EL (cell line): ENCODE results near the gene SKAP1.

ENCODE experiments used
- DNase-seq: peaks from one replicate; pipeline ENCODE4 v3.0.0-alpha.2; 2016

Gene SKAP1

DNA sequence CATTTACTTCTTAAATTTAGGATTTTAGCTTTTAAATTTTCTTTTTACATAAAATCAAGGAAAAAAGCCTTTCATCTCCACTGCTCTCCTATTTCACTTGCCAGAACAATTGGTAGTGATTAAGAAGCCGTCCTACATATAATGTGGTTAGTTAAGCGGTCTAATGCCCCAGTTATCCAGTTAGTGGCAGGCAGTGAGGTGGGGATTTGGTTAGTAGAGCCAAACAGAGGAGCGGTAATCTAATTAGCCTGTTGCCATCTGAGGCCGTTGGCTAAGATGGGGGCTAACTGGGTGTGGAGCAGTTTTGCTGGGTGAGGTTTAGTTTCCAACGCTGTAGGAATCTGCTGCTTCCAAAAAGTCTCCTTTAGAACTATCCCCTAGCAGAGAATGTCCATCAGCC, 300.0 kb downstream of the SKAP1 start:
- DNase-seq: no peak

DNA sequence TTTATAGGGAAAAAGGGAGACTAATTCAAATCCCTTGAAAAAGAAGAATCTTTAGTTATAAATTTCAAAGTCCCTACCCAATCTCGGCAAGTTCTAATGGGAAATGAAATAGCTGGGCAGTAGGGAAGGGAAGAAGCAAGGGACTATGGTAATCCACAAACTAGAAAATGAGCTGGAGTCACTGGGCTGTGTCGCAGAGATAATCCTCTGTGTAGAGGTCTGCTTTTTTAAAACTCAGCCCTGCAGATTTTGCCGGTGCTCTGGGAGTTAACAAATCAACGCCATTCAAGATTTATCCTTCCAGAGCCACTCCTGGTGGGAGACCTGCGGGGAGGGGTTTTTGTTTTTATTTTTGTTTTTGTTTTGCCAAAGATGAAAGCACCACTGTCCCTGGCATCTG, 301.6 kb downstream of the SKAP1 start:
- DNase-seq: no peak

GRCh38 chr17:48127371-48128051, 302.5 kb downstream of the SKAP1 start:
- DNase-seq: peak; percentile 73

DNA sequence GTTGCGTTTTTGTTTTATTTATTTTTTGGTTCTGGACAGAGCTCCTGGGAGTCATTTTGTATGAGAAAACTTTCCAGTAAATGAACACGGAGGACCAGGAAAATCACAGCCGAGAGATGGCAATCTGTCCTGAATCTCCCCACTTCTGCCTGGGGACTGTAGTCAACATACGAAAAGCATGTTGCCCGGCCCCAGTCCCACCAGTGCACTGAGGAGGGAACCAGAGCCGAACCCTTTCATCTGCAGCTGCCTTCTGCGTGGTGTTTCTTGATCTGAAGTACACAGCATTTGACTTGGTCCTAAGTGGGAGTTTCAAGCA, 303.5 kb downstream of the SKAP1 start:
- no peak for DNase-seq

DNA sequence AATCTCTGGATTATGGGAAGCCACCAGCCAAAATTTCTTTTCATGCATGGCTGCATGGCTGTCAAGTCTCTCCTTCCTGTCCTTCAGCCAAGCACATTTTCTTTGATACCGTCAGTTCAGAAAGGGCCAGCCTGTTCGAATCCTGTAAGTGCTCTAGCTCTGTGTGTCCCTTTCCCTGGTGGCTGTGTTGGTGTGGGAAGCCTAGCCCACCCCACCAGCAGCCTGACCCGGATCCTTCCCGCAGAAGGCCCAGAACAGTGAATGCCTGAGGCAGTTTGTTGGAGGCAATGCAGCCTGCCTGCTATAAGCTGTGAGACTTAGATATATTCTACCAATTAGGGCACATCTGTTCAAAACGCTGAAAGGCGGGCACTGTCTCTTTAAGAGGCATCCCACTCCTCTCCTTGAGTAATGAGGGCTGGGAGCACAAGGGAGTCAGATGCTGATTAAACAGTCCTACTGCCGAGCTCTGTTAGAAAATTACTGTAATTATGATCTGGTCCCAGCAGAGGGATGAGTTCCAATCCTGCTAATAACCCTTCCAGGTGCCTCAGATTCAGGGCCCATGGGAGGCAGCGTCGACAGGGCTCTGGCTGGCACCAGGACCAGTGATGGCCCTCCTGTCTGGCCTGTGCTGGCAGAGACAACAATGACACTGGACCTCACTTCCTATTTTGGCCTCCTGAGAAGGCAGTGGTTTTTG, 304.0 kb downstream of the SKAP1 start:
- no peak for DNase-seq

DNA sequence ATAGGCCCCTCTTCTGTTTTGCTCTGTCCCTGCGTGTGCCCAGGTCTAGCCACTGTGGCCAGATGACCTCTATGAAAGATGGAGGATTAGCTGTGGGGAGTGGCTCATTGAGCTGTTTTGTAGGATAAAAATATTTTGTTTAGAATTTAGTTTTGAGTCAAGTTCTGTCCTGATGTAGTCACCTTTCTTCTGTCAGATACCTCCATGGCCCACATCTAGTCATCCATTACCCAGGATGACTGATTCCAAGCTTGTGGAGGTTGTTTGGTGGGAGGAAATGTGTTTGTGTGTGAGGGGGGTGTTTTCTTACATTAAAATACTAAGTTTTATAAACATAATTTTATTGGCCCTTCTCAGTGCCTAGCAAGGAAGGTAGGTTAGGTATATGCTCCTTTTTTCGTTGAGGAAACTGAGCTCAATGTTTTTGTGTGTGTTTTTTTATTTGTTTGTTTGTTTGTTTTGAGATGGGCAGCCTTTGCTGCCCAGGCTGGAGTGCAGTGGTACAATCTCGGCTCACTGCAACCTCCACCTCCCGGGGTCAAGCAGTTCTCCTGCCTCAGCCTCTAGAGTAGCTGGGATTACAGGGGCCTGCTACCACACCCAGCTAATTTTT, 306.1 kb downstream of the SKAP1 start:
- no peak for DNase-seq

DNA sequence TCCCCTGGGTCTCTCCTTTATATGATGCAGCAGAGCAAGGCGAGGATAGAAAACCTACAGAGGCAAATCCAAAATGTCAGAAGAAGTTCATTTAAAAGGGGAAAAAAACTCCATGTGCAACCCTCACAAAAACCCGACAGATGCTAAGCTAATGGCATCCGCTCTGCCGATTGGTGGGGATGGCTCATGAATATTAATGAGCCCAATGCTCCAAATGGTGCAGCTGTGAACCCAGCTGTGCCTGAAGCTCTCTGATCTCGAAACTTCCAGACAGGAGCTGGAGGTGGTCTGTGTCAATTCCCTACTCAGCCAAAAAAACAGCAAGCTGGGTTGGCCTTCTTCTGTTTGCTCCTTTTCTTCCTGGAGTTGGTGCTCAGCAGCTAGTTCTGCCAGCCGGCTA, 306.9 kb downstream of the SKAP1 start:
- DNase-seq: no peak

GRCh38 chr17:48122665-48123045, 307.4 kb downstream of the SKAP1 start:
- no peak for DNase-seq

- no peak for DNase-seq
Observed at GRCh38 chr17:48121923-48122664, 307.9 kb downstream of the SKAP1 start.

- DNase-seq: no peak
Observed at GRCh38 chr17:48113201-48113676, 316.8 kb downstream of the SKAP1 start.

GRCh38 chr17:48111937-48112241, 318.1 kb downstream of the SKAP1 start:
- no peak for DNase-seq

GRCh38 chr17:48110761-48111160, 319.3 kb downstream of the SKAP1 start:
- DNase-seq: no peak

GRCh38 chr17:48107137-48108055, 322.6 kb downstream of the SKAP1 start, which contains the start of gene SNX11:
TSS of gene SNX11 (plus strand) at chr17:48107766. CDS start at chr17:48112044, 4,278 bp downstream.
- peak; percentile 96 for DNase-seq

DNA sequence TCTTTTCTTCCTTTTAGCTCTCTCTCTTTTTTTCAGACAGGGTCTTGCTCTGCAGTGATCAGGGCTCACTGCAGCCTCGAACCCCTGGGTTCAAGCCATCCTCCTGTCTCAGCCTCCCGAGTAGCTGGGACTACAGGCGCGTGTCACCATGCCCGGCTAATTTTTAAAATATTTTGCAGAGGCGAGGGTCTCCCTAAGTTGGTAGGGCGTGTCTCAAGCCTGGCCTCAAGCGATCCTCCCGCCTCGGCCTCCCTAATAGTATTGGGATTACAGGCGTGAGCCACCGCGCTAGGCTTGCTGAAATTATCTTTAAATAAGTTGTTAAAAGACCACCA, 323.2 kb downstream of the SKAP1 start:
- DNase-seq: no peak

- no peak for DNase-seq
Observed at GRCh38 chr17:48104440-48104839, 325.6 kb downstream of the SKAP1 start.

- no peak for DNase-seq
Observed at GRCh38 chr17:48102798-48103715, 327.0 kb downstream of the SKAP1 start.

- no peak for DNase-seq
Observed at GRCh38 chr17:48102043-48102750, 327.8 kb downstream of the SKAP1 start.

- peak; percentile 95 for DNase-seq
Observed at GRCh38 chr17:48101012-48101720, 328.8 kb downstream of the SKAP1 start, which contains the start of gene CBX1. TSS of gene CBX1 (minus strand) at chr17:48101478. CDS start at chr17:48077004, 24,474 bp downstream.

- DNase-seq: peak; percentile 82
Observed at GRCh38 chr17:48100591-48101011, 329.4 kb downstream of the SKAP1 start.

DNA sequence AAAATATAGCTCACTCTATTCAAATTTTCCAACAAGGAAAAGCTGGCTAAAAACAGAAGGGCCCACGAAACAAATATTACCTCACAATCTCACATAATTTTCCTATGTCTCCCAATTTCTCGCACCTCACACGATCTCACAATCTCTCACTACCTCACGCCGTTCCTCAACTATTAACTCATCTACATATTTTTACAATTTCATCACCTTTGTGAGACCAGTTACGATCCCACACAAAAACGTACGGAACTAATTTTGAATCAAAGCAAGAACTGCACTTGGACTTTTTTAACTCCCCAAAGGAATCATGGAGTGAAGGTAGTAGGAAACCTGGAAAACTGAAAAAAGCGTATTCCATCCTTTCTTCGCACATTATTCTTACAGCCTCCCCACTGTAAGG, 329.9 kb downstream of the SKAP1 start:
- DNase-seq: peak; percentile 76
